Heart left ventricle (tissue), 16 donors: ENCODE measurements around the gene IMP4. TPM values are rescaled to one million over a fixed set of nuclear protein-coding genes. Genes with fewer than 3 reads are reported as not detected.

Source experiments
- ATAC-seq, 4 donors: fragments of 200-7000 bp; cut with Tn5 transposase; one replicate each; pipeline ENCODE4 v1.9.1; 2020 to 2022; ENCODE audit warnings: moderate library complexity in 4 of 4, mild to moderate bottlenecking in 3 of 4, moderate number of reproducible peaks in 1 of 4
- DNase-seq, 5 donors: peaks; one replicate each; pipeline ENCODE4 v3.0.0-alpha.2; 2020
- H3K27ac ChIP-seq, 12 donors: fragments of 200-600 bp; sonication (generic) in 4 of 12; one replicate each; pipeline versions ENCODE4 v1.5.0 to v1.8.0; 2016 to 2022; ENCODE audit warnings: mild to moderate bottlenecking in 2 of 12
- H3K27me3 ChIP-seq, 9 donors: fragments of 200-600 bp; sonication (generic) in 2 of 9; one replicate each; pipeline versions ENCODE4 v1.5.1 to v1.8.0; 2016 to 2022; ENCODE audit warnings: mild to moderate bottlenecking in 3 of 9
- H3K36me3 ChIP-seq, 9 donors: fragments of 200-600 bp; sonication (generic) in 2 of 9; one replicate each; pipeline versions ENCODE4 v1.5.0 to v1.8.0; 2018 to 2022; ENCODE audit warnings: mild to moderate bottlenecking in 2 of 9
- H3K4me1 ChIP-seq, 12 donors: fragments of 200-600 bp; sonication (generic) in 4 of 12; one replicate each; pipeline versions ENCODE4 v1.5.0 to v1.8.0; 2016 to 2022; ENCODE audit warnings: mild to moderate bottlenecking in 3 of 12
- H3K4me3 ChIP-seq, 12 donors: fragments of 200-600 bp; sonication (generic) in 4 of 12; one replicate each; pipeline versions ENCODE4 v1.5.0 to v1.8.0; 2017 to 2022; ENCODE audit warnings: mild to moderate bottlenecking in 9 of 12, moderate library complexity in 4 of 12
- H3K9me3 ChIP-seq, 12 donors: fragments of 200-600 bp; sonication (generic) in 4 of 12; one replicate each; pipeline versions ENCODE4 v1.5.0 to v1.8.0; 2016 to 2022; ENCODE audit warnings: mild to moderate bottlenecking in 1 of 12
- CTCF ChIP-seq, 12 donors: fragments of 200-600 bp; sonication (generic) in 4 of 12; IDR thresholded peaks; one replicate each; pipeline versions ENCODE4 v1.5.0 to v1.8.0; 2018 to 2022; ENCODE audit warnings: antibody characterized with exemption in 12 of 12, mild to moderate bottlenecking in 5 of 12
- POLR2A ChIP-seq, 2 donors: fragments of 450-650 bp; IDR thresholded peaks; one replicate each; pipeline ENCODE4 v1.6.1; 2017; ENCODE audit warnings: antibody characterized with exemption in 2 of 2, mild to moderate bottlenecking in 2 of 2, moderate library complexity in 2 of 2
- WGBS, 4 donors: extraction: QIAGEN DNeasy Blood & Tissue Kit in 2 of 4; methylation state at CpG; one replicate each; pipeline versions ENCODE4 v1.1.5 to v1.1.7; 2013 to 2018; 5-methylcytosine and 5-hydroxymethylcytosine counted together
- intact Hi-C, 10 donors: fragments of 100-400 bp; cut with DNase I; formaldehyde crosslinking; loops; one replicate each; pipeline versions ENCODE4 v1.11.1 to v1.14.2; 2022
- polyA plus RNA-seq, 2 donors: library from polyadenylated mRNA; stranded (reverse); fragments of 200-250 nt; gene quantifications; one replicate each; pipeline ENCODE4 v1.2.3, GENCODE V29; 2013
- total RNA-seq, 9 donors: library from RNA; depleted of rRNA in 2 of 9; stranded (reverse); fragments of >200 nt in 2 of 9; fragmentation: NEBNext Ultra II Directional in 3 of 9; extraction: Animal tissue kit (Norgen Biotek cat#: 25700) in 3 of 9; gene quantifications; one replicate each; pipeline versions ENCODE4 v1.1.0 to v1.2.4, GENCODE V29; 2016 to 2023
- donor health status: ischemic (EF 13 %, LVEDD 7.1; RV severe dilation, severe dysfunction).
- donor health status: healthy with polysubstance abuse.
- donor health status: DM: no; HTN: yes; CAD: no.
- donor health status: DM: no; HTN: no; CAD: no.
- donor health status: ischemic (EF 25% LVEDD 6.9; RV normal size, moderate dysfunction).
- donor health status: ischemic (EF 25% LVEDD 5.7; RV mildly dilated, moderate dysfunction).
- donor health status: healthy.
- donor health status: DM: yes; HTN: yes; CAD: no.
- donor health status: ischemic (EF 35%, LVEDD 5.7; RV mildly dilated, moderate dysfunction).
- donor health status: nonischemic (EF 11% LVEDD 7.7; RV severe dilation, severe dysfunction).
- donor health status: DM: yes; HTN: yes; CAD: no.
- donor health status: PGD.
- donor health status: ischemic (EF 29% LVEDD 5.4; RV normal size, mild dysfunction).
- donor health status: nonischemic (EF 23%, LVEDD 6.1; RV moderate dilation, normal function).

IMP4 gene
- total and polyA plus RNA-seq, 11 donors = 55.8 to 209 (median 73.7) TPM

DNA sequence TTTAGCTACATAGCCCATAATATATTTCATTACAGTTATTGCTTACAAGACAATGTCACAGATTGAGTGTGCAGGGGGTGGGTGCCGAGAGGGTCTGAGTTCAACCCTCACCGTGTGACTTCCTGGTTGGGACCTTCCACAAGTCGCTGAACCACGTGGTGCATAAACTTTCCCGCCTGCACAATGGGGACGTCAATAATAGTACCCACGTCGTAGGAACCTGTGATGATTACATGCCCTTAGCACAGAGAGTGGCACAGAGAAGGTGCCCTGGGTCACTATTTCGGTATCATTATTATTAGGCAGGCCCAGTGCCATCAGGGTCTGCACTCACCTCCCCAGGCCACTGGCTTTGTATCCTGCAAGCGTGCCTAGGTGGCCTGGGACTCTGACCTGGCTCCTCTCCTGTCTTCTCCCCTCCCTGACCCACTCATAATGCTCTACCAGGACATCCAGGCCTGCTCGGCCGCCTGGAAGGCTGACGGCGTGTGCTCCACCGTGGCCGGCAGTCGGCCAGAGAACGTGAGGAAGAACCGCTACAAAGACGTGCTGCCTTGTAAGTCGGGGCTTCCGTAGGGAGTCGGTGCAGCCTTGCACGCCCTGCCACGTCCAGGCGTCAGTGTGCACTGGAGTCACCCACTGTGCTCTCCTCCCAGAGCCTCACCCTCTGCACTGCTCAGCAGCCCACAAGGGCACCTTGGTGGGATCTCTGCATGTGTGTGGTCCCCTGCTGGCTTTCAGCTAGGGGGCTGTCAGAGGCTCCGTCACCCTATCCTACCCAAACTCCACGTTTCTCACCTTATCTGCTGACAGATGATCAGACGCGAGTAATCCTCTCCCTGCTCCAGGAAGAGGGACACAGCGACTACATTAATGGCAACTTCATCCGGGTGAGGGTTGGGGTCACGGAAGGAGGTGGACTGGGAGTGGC is 16.0 kb downstream of the IMP4 start:
- Histone ChIP-seq H3K27ac (no peak overlapping the region), H3K4me1 (peaks cover 0 to 27% (median 15%) of the 10 kb centered on the region in 12 donors), H3K36me3 (peaks cover 0 to 4% (median 0%) of the 10 kb centered on the region in 9 donors), H3K4me3 (no peak overlapping the region), H3K27me3 (no peaks in the 10 kb centered on the region), H3K9me3 (no peaks in the 10 kb centered on the region)
- TF ChIP-seq CTCF (IDR thresholded peaks at IDR 0.05) (no peak), POLR2A (IDR thresholded peaks at IDR 0.05) (no peak)
- DNase-seq (no peak), ATAC-seq (no peak)
- WGBS, 4 donors = 91 to 94% (median 92%) methylated on average over 32 to 33 of the region's 33 CpGs
- intact Hi-C loops = loop anchor here in 1 of 10 donors (5.0 kb wide), 1 partner anchor 34 kb away; no protein-coding TSS in a partner anchor

GRCh38 chr2:130359466-130359865 is 16.8 kb downstream of the IMP4 start:
- Histone ChIP-seq H3K27ac (no peak overlapping the region), H3K36me3 (peaks cover 0 to 4% (median 0%) of the 10 kb centered on the region in 9 donors), H3K4me1 (peaks cover 0 to 19% (median 14%) of the 10 kb centered on the region in 12 donors), H3K4me3 (no peak overlapping the region), H3K9me3 (no peaks in the 10 kb centered on the region), H3K27me3 (no peaks in the 10 kb centered on the region)
- DNase-seq (no peak), ATAC-seq (no peak)
- 78 to 87% (median 82%) methylated on average over 5 of the region's 5 CpGs for WGBS, 4 donors
- TF ChIP-seq CTCF (IDR thresholded peaks at IDR 0.05) (no peak), POLR2A (IDR thresholded peaks at IDR 0.05) (no peak)
- intact Hi-C loops = loop anchor here in 1 of 10 donors (5.0 kb wide), 1 partner anchor 33 kb away; no protein-coding TSS in a partner anchor

DNA sequence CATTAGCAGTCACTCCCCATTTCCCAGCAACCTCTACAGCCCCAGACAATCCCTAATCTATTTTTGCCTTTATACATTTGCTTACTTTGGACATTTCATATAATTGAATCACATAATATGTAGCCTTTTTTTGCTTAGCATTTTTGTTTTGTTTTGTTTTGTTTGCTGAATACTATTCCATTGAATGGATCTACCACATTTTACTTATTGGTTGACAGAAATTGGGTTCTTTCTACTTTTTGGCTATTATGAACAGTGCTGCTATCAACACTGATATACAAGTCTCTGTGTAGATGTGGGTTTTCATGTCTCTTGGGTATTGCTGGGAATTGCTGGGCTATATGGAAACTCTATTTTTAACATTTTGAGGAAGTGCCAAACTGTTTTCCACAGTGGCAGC is 20.8 kb downstream of the IMP4 start:
- intact Hi-C loops = no loop called here
- H3K4me1 ChIP-seq = no peaks in the 10 kb centered on the region
- peaks cover 0 to 4% (median 0%) of the 10 kb centered on the region in 9 donors for H3K36me3 ChIP-seq
- H3K27me3 ChIP-seq = no peaks in the 10 kb centered on the region
- no peak overlapping the region for H3K4me3 ChIP-seq
- TF ChIP-seq POLR2A (IDR thresholded peaks at IDR 0.05) = no peak
- TF ChIP-seq CTCF (IDR thresholded peaks at IDR 0.05) = no peak
- ATAC-seq = no peak
- no peak for DNase-seq
- no peak overlapping the region for H3K27ac ChIP-seq
- H3K9me3 ChIP-seq = no peaks in the 10 kb centered on the region

GRCh38 chr2:130365075-130365474 is 22.4 kb downstream of the IMP4 start:
- no peaks in the 10 kb centered on the region for H3K27me3 ChIP-seq
- H3K4me1 ChIP-seq = peaks cover 0 to 14% (median 0%) of the 10 kb centered on the region in 12 donors
- H3K4me3 ChIP-seq = no peak overlapping the region
- no peak overlapping the region for H3K27ac ChIP-seq
- intact Hi-C loops = no loop called here
- H3K36me3 ChIP-seq = no peaks in the 10 kb centered on the region
- DNase-seq = no peak
- WGBS, 4 donors = 90 to 93% (median 93%) methylated on average over 2 of the region's 2 CpGs
- no peaks in the 10 kb centered on the region for H3K9me3 ChIP-seq
- ATAC-seq = no peak
- TF ChIP-seq CTCF (IDR thresholded peaks at IDR 0.05) (no peak), POLR2A (IDR thresholded peaks at IDR 0.05) (no peak)
